ENCODE data around the gene LIPC. TPM values are rescaled to one million over a fixed set of nuclear protein-coding genes. Genes with fewer than 3 reads are reported as not detected.

LIPC gene
- total and polyA plus RNA-seq, 2 of the 4 experiments (the other 2 are of a cell fraction), result 0.07 TPM; not detected in 1

DNA sequence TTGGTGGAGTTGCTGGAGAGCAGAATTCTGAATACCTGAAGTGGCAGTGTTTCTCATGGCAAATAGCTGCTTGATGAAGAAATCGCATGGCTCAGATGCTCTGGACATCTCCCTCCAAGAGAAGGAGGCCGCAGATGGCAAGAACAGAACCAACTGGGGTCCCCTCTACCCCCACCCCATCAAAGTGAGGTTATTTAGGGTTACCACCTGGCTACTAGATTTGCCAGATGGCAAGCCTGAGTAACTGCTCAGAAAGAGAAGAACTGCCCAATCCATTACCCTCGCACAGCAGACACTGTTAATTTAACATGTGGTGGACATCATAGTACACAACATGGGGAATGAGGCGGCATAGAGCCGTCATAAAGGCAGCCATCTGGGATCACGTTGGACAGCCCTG lies 30.5 kb upstream of the LIPC start:
- Histone ChIP-seq H2BK5ac (ENCODE audit: low read depth, low read length, poor library complexity, severe bottlenecking) (no peak overlapping the region), H3K9ac (ENCODE audit: low read depth, low read length) (no peak overlapping the region), H3K36me3 (ENCODE audit: control insufficient read depth, insufficient read depth, low read length) (no peaks in the 10 kb centered on the region), H2AK5ac (ENCODE audit: low read depth, low read length) (0 out of 2 replicates have a peak overlapping the region, but pooled peaks have one; percentile 8), H3K9me3 (ENCODE audit: control insufficient read depth, insufficient read depth, low read length) (no peaks in the 10 kb centered on the region), H4K91ac (ENCODE audit: insufficient read depth, low read depth, low read length) (no peak overlapping the region), H3K23ac (ENCODE audit: low read depth, low read length) (no peak overlapping the region), H2BK15ac (ENCODE audit: low read depth, low read length) (no peak overlapping the region), H2BK120ac (ENCODE audit: low read depth, low read length) (no peak overlapping the region), H4K5ac (ENCODE audit: low read depth, low read length) (no peak overlapping the region), H3K14ac (replicated peaks; ENCODE audit: low read depth, low read length) (no peak overlapping the region), H2BK20ac (ENCODE audit: low read depth, low read length) (no peak overlapping the region), H3K18ac (ENCODE audit: low read depth, low read length) (no peak overlapping the region), H2AK9ac (replicated peaks; ENCODE audit: low read depth, low read length, poor library complexity) (no peak overlapping the region), H3K27ac (ENCODE audit: insufficient read depth, low read length) (no peak overlapping the region), H3K4me2 (ENCODE audit: low read depth, low read length) (no peak overlapping the region), H3K56ac (ENCODE audit: extremely low read depth, insufficient read depth, low read length) (no peak overlapping the region), H3K79me1 (ENCODE audit: low read depth in 1 of 2, low read length in 2 of 2) (no peaks in the 10 kb centered on the region), H3K4me1 (ENCODE audit: control insufficient read depth, insufficient read depth, low read length) (peaks cover 6% of the 10 kb centered on the region), H2AFZ (replicated peaks; ENCODE audit: low read length, poor library complexity) (no peak overlapping the region), H3K4me3 (ENCODE audit: insufficient read depth, low read depth, low read length) (no peak overlapping the region), H4K8ac (ENCODE audit: low read depth in 2 of 2, low read length in 2 of 2) (no peak overlapping the region), H3K27me3 (ENCODE audit: control insufficient read depth, insufficient read depth, low read length) (no peaks in the 10 kb centered on the region), H3K4ac (ENCODE audit: low read depth, low read length) (no peak overlapping the region), H3K9me1 (ENCODE audit: insufficient read depth, low read length) (no peaks in the 10 kb centered on the region), H4K20me1 (ENCODE audit: insufficient read depth, low read length) (no peaks in the 10 kb centered on the region)
- ATAC-seq (ENCODE audit: low read depth) (no peak), DNase-seq (no peak)
- intact Hi-C loops (cut with micrococcal nuclease), result no loop called here
- TF ChIP-seq RCOR1 (IDR thresholded peaks at IDR 0.05; ENCODE audit: insufficient replicate concordance, low read length) (no peak), MAZ (IDR thresholded peaks at IDR 0.05; ENCODE audit: borderline replicate concordance, low read depth, low read length) (no peak), MAFK (IDR thresholded peaks at IDR 0.05; ENCODE audit: low read depth, low read length) (no peak), MXI1 (IDR thresholded peaks at IDR 0.05; ENCODE audit: borderline replicate concordance, low read depth, low read length) (no peak), POLR2A (IDR thresholded peaks at IDR 0.05; ENCODE audit: low read depth, low read length) (no peak), BHLHE40 (IDR thresholded peaks at IDR 0.05; ENCODE audit: low read depth, low read length) (no peak), USF2 (IDR thresholded peaks at IDR 0.05; ENCODE audit: low read depth, low read length) (no peak)
- 73% methylated on average over 3 of the region's 6 CpGs; no CpG with 5 or more reads in 1 of the 2 experiments for WGBS, 2 experiments (ENCODE audit: extremely low coverage in 2 of 2, insufficient read length in 1 of 2)
- no TSS peak for BruUV-seq (replicated peaks)
- dilution Hi-C loops (cut with HindIII; ENCODE audit: low sequenced_read_pairs, unreplicated experiment), result no loop called here
- POLR2A ChIA-PET (ENCODE audit: unreplicated experiment), result no interaction called here
- CTCF ChIA-PET, result no interaction called here
- in situ Hi-C loops (cut with MboI; ENCODE audit: low sequenced_read_pairs), result no loop called here

All from IMR-90 (cell line).